Measurements from ENCODE around the gene SMIM28.

SMIM28 gene

GRCh38 chr6:138336221-138336620 is 41.5 kb upstream of the SMIM28 start:
- TF ChIP-seq, protein P1, sequence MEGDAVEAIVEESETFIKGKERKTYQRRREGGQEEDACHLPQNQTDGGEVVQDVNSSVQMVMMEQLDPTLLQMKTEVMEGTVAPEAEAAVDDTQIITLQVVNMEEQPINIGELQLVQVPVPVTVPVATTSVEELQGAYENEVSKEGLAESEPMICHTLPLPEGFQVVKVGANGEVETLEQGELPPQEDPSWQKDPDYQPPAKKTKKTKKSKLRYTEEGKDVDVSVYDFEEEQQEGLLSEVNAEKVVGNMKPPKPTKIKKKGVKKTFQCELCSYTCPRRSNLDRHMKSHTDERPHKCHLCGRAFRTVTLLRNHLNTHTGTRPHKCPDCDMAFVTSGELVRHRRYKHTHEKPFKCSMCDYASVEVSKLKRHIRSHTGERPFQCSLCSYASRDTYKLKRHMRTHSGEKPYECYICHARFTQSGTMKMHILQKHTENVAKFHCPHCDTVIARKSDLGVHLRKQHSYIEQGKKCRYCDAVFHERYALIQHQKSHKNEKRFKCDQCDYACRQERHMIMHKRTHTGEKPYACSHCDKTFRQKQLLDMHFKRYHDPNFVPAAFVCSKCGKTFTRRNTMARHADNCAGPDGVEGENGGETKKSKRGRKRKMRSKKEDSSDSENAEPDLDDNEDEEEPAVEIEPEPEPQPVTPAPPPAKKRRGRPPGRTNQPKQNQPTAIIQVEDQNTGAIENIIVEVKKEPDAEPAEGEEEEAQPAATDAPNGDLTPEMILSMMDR (IDR thresholded peaks at IDR 0.05; ENCODE audit: low read depth, low read length), result no peak
- H3K4me3 ChIP-seq (ENCODE audit: low read depth, low read length), result no peak overlapping the region

DNA sequence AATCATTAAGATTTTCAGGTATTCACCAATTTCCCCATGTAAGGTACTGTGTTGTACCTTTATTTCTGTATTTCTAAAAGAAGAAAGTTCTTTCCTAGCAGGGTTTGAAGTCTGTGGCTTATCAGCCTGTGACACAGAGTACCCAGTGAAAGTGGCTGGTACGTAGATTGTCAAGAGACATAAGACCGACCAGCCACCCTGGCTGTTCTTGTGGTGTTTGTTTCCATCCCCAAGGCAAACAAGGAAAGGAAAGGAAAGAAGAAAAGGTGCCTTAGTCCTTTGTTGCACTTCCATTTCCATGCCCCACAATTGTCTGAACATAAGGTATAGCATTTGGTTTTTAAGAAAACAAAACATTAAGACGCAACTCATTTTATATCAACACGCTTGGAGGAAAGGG is 40.6 kb upstream of the SMIM28 start:
- TF ChIP-seq, protein P1 (IDR thresholded peaks at IDR 0.05; ENCODE audit: low read depth, low read length), result no peak
- H3K4me3 ChIP-seq (ENCODE audit: low read depth, low read length), result no peak overlapping the region

- no peak overlapping the region for H3K4me3 ChIP-seq (ENCODE audit: low read depth, low read length)
- TF ChIP-seq, protein P1 (IDR thresholded peaks at IDR 0.05; ENCODE audit: low read depth, low read length), result no peak
Measured at GRCh38 chr6:138339024-138339423, 38.7 kb upstream of the SMIM28 start.

DNA sequence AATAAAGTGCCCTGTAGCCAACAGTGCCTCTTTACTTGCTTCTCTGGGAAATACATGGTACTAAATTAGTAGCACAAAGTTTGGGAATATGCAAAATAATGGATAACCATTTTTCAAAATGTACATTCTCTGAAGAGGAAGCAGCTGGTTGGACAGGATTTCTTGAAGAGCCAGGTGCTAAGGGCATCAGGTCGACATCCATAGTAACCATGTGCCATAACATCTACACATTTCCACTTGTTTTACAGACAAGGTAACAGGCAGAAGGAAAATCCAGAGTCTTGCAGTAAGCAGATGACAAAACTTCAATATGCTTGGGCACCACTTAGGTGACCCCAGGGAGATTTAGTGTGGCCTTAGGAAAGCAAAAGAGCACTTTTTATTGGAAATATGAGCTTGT is 36.5 kb upstream of the SMIM28 start:
- no peak overlapping the region for H3K4me3 ChIP-seq (ENCODE audit: low read depth, low read length)
- TF ChIP-seq, protein P1 (IDR thresholded peaks at IDR 0.05; ENCODE audit: low read depth, low read length), result no peak

- TF ChIP-seq, protein P1 (IDR thresholded peaks at IDR 0.05; ENCODE audit: low read depth, low read length), result no peak
- H3K4me3 ChIP-seq (ENCODE audit: low read depth, low read length), result no peak overlapping the region
Measured at GRCh38 chr6:138343112-138343511, 34.6 kb upstream of the SMIM28 start.

GRCh38 chr6:138345565-138346285 is 32.0 kb upstream of the SMIM28 start:
- TF ChIP-seq, protein P1 (IDR thresholded peaks at IDR 0.05; ENCODE audit: low read depth, low read length), result no peak
- no peak overlapping the region for H3K4me3 ChIP-seq (ENCODE audit: low read depth, low read length)

DNA sequence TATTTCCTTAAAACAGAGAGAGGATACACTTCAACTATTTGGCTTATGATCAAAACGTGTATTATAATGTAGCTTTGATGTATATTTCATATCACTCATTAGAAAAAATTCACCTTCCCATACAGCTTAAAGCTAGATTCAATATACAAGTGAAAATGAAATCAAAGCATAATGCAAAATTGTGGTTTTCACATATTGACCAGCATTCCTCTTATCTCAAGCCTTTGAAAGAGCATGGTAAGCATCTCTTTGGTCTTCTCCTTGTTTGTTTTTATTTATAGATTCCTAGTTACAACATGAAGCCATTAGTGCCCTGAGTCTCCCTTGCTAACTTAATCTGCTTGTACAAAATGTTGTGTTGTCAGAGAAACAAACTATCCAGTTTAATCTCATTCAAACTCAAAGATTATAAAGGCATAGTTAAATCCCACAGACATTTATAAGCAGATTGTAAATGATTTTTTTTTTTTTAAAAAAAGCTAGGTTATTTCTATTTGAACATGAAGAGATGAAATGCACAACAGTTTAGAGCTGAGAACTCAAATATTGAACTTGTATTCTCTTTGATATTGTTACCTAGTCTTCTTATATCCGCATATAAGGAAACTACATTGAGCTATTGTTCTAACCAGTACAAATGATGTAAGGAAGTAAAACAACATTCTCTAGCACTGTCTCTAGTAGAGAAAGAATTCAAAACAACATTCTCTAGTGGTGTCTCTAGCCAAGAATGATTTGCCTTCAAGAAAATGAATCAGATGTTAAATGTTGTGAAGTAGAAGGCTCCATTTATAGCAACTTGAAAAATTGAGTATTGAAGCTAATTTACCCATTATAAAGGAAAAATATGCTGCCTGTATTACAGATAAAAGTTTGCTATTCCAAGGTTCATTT is 31.2 kb upstream of the SMIM28 start:
- no peak overlapping the region for H3K4me3 ChIP-seq (ENCODE audit: low read depth, low read length)
- TF ChIP-seq, protein P1 (IDR thresholded peaks at IDR 0.05; ENCODE audit: low read depth, low read length), result no peak
